OCI-LY7 (cell line): ENCODE data around the gene COG2.

Experiments
- EZH2phosphoT487 ChIP-seq: fragments of 200-600 bp; sonication (generic); IDR thresholded peaks from 2 replicates; pipeline ENCODE4 v1.6.1; 2018; ENCODE audit warnings: low read depth, borderline replicate concordance, mild to moderate bottlenecking, mixed run types, antibody characterized with exemption, low read length, moderate library complexity, mixed read lengths
- TF ChIP-seq, protein P1 (sequence below): fragments of 200-600 bp; sonication (generic); conservative IDR thresholded peaks from 2 replicates; pipeline ENCODE4 v1.5.1; 2014; ENCODE audit warnings: mild to moderate bottlenecking, antibody characterized with exemption, low read length, moderate library complexity, mixed read lengths

DNA sequence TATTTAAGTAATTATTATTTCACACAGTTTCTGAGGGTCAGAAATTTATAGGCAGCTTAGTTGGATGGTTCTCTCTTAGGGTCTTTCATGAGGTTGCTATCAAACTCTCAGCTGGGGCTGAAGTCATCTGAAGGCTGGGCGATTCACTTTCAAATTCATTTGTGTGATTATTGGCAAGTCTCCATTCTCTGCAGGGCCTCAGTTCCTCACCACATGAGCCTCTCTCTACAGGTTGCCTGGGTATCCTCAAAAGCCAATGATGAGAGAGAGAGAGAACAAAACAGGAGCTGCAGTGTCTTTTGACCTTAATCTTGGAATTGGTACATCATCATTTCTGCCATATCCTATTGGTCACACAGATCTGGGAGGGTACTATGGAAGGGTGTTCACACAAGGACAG is 29.6 kb upstream of the COG2 start:
- TF ChIP-seq, protein P1, sequence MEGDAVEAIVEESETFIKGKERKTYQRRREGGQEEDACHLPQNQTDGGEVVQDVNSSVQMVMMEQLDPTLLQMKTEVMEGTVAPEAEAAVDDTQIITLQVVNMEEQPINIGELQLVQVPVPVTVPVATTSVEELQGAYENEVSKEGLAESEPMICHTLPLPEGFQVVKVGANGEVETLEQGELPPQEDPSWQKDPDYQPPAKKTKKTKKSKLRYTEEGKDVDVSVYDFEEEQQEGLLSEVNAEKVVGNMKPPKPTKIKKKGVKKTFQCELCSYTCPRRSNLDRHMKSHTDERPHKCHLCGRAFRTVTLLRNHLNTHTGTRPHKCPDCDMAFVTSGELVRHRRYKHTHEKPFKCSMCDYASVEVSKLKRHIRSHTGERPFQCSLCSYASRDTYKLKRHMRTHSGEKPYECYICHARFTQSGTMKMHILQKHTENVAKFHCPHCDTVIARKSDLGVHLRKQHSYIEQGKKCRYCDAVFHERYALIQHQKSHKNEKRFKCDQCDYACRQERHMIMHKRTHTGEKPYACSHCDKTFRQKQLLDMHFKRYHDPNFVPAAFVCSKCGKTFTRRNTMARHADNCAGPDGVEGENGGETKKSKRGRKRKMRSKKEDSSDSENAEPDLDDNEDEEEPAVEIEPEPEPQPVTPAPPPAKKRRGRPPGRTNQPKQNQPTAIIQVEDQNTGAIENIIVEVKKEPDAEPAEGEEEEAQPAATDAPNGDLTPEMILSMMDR: no peak
- TF ChIP-seq EZH2phosphoT487: no peak
